Left forelimb (tissue), 1 donor: ENCODE measurements around the gene ELMOD3.
"Not testable (repeated sequence)": the region's sequence is repeated elsewhere in the genome, so short reads cannot be mapped to it uniquely, and the experiment has no call there.

Experiments
- DNase-seq: peaks from one replicate; pipeline ENCODE4 v3.0.0-alpha.2; 2018; ENCODE audit warnings: low spot score

Gene ELMOD3

DNA sequence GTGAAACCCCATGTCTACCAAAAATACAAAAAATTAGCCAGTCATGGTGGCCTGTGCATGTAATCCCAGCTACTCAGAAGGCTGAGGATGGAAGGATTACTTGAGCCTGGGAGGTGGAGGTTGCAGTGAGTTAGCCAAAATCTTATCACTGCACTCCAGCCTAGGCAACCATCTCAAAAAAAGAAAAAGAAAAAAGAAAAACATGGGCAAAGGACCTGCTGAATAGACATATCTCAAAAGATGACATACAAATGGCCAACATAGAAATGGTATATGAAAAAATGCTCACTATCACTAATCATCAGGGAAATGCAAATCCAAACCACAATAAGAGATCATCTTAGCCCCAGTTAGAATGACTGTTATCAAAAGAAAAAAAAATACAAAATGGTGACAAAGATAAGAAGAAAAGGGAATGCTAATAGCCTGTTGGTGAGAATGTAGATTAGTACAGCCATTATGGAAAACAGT lies 25.4 kb upstream of the ELMOD3 start:
- no peak for DNase-seq

DNA sequence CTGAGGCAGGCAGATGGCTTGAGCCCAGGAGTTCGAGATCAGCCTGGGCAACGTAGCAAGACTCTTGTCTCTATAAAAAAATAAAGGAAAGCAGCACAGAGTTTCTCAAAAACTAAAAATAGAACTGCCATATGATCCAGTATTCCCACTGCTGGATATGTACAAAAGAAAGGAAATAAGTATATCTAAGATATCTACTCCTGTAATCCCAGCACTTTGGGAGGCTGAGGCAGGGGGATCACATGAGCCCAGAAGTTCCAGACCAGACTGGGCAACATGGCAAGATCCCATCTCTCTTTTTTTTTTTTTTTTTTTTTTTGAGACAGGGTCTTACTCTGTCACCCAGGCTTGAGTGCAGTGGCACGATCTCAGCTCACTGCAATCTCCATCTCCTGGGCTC lies 24.9 kb upstream of the ELMOD3 start:
- DNase-seq, result not testable (repeated sequence)

DNA sequence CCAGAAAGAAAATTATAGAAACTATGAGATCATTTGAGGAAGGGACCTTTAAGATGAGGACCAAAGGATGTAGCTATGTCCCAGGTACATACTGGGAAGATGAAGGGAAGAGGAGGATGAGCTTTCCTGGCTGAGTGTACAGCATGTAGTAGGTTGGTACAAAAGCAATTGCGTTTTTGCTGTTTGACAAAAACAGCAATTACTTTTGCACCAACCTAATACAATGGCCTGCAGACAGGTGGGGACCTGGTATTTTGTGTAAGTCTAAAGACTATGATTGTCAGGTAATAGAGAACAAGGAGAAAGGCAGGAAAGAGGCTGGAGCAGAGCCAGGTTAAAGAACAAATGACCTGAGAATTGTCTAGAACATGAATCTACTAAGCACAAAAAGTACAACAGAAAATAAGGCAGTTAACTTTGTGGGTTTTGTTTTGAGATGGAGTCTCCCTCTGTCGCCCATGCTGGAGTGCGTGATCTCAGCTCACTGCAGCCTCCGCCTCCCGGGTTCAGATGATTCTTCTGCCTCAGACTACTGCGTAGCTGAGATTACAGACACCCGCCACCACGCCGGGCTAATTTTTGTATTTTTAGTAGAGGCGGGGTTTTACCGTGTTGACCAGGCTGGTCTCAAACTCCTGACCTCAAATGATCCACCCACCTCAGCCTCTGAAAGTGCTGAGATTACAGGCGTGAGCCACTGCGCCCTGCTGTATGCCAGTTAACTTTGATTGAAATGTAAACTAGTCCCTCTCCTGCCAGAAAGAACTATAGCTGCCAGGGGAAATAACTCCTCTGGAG lies 23.5 kb upstream of the ELMOD3 start:
- DNase-seq, result no peak

DNA sequence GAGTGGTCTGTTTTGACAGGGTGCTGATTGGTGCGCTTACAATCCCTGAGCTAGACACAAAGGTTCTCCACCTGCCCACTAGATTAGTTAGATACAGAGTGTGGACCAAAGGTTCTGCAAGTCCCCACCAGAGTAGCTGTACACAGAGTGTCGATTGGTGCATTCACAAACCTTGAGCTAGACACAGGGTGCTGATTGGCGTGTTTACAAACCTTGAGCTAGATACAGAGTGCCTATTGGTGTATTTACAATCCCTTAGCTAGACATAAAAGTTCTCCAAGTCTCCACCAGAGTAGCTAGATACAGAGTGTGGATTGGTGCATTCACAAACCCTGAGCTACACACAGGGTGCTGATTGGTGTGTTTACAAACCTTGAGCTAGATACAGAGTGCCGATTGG lies 20.7 kb upstream of the ELMOD3 start:
- not testable (repeated sequence) for DNase-seq

DNA sequence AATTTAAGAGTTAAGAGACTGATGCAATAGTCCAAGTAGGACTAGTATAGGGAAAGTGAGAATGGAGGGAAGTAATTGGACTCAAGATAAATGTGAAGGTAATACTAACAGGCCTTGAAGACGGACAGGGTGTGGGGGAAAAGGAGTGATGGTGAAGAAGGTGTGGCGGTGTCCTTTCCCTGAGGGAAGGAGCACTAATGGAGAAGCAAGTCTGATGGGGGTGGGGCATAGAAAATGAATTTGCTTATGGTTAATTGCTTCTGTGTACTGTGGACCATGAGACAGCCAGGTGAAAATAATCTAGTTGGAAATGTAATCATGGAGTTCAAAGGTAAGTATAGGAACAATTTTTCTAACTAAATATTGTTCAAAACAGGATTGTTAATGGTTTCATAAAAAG lies 19.6 kb upstream of the ELMOD3 start:
- no peak for DNase-seq

DNA sequence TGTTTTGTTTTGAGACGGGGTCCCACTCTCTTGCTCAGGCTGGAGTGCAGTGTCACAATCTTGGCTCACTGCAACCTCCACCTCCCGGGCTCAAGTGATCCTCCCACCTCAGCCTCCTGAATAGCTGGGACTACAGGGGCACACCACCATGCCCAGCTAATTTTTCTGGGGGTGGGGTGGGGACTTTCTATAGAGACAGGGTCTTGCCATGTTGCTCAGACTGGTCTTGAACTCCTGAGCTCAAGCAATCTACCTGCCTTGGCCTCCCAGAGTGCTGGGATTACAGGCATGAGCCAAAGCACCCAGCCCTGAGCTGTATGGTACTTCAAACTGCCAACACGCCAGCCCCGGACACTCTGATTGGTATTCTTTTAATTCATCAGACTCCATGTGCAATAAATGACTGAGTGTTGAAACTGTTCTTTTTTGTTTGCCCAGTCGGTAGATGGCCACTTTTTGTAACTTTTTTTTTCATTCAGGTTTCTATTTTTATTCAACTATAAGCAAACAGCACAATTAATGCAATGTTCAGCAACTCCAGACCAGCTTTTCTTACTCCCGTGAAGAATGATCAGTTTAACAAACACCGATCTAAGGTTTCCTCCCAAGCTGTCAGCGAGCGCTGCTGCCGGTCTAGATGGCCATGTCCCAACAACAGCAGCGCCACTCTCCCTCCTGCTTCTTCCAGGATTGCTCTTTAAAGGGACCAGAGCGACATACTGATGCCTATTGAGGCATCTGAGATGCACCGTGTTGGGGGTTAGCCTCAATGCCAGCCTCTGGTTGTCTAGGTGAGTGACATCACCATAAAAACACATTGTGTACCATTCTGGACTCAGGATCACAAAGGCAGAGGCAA lies 14.3 kb upstream of the ELMOD3 start:
- no peak for DNase-seq

DNA sequence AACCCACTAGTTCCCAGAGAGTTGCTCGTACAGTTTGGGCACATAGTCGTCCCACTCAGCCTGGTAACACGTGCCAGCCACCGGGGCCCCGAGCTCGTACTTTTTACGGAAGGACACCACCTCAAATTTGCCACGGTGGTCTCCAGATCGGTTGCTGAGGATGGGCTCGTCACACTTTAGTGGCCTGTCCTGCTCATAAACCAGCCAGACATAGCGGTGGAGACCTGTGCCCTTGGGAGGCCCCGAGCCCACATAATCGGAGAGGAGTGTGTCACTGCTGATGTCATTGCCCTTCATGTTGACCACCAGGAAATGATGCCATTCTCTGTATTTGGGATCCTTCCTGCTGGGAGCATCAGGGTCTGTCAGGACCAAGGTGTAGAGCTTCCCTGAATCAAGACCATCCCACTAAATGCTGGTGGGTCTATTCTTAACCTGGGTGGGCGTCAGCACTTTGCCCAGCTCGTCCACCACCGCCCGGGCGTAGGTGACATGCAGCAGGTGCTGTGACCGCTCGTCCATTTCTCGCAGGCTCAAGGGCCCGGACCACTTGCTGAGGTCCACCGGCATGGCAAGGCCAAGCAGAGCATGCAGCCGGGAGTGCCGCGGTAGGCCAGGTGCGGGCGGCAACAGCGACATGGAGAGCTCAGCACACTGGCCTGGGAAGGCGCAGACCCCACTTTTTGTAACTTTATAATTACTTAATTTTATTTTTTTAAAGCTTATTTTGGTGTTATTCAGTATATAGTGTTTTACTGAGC lies 13.1 kb upstream of the ELMOD3 start:
- DNase-seq, result no peak

DNA sequence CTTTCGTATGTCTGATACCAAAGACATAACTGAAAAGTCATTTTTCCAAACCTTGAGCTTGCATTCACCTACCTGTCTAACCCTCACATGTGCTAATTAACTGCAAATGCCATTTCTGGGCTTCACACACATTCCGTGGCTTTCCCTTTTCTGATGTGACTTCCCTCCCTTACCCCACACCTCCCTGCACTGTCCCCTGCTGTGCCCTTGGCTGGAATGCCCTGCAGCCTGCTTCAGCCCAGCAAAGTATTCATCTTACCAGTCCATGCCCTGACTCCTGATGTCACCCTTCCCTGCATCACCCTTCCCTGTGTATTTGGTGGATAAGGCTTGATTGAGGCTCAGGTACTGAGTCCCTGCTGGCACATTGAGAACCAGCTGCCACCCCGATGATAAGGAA lies 12.4 kb upstream of the ELMOD3 start:
- no peak for DNase-seq

DNA sequence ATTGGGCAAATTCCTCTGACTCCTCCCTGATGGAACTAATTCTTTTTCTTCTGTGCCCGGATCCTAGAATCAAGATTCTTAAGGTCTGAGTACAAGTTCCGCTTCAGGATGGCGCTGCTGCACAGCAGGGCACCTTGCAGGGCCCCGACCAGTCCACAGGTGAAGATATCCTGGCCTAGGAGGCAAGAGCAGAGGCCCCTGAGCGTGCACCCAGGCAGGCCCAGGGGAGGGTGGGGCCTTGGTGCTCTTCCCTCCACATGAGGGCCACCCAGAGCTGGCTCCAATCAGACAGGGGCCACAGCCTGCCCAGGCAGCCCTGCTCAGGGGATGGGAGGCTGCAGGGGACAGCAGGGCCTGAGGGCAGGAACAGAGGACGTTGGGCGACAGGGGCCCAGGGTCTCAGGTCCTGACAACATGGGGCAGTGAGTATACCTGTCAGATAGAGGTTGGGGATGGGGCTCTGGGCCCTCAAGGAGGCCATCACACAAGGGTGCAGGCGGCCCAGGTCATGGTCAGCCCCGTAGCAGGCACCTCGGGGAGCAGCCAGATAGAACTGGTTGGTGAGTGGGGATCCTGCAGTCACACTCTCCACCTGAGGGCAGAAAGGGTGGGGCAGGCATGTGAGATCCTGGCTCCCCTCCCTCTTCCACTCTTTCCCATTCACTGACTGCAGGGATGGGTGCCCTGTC lies 11.2 kb upstream of the ELMOD3 start:
- DNase-seq, result not testable (repeated sequence)

DNA sequence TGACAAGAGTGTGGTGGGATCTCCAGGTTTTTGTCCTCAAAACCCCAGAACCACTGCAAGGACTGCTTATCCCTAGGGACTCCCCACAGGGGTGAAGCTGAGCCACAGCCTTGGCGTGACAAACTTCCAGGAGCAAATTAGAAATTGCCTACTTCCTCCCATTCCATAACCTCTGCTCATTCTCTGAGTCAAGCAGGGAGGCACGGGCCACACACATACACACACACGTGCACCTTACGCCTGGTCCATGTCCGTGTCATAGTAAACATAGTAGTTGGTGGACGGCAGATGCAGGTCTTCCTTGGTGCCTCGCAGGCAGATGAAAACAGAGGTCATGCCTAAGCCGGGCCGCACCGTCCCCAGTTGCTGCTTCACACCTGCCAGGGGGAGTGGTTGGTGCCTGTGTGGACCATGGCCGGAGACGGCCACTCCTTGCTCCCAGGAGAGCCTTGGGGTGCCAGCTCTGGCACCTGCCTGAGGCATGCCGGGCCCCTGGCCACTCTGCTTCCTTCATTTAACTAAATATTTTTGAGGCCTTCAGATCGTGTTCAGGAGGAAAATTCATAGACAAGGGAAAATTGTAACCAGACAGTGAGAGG lies 10.1 kb upstream of the ELMOD3 start:
- DNase-seq, result no peak

DNA sequence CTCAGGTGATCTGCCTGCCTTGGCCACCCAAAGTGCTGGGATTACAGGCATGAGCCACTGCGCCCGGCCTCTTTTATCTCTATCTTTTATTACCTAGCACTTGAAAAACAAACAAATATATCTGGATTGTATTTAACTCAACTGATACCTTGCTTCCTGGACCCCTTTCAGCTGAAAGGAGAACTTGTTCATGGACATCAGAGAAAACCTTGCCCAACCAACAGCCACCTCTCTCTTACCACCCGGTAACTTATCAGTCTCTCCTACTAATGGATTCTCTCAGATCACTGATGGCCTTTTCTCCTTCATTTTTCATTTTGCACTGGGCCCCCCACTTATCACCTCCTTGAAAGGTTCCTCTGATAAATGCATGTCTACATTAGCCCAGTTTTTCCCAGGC lies 7.0 kb upstream of the ELMOD3 start:
- DNase-seq, result no peak

DNA sequence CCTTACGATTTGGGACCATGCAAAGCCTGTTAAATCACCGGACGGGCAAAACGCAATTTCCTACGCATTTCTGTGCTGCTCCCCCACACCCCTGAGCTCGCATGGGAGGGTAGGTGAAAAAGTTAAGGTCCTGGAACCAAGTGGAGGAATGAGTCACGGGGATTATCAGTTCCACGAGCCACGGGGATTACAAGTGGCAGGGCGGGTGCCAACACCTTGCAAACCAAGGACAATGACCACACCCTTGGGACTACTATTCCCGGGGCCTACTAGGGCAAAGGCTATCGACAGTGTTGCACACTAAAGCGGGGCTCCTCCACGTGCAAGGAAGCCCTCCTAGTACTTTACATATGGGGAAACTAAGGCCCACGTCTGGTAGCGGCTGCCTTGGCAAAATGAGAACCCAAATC lies 688 bp upstream of the ELMOD3 start:
- DNase-seq, result no peak

DNA sequence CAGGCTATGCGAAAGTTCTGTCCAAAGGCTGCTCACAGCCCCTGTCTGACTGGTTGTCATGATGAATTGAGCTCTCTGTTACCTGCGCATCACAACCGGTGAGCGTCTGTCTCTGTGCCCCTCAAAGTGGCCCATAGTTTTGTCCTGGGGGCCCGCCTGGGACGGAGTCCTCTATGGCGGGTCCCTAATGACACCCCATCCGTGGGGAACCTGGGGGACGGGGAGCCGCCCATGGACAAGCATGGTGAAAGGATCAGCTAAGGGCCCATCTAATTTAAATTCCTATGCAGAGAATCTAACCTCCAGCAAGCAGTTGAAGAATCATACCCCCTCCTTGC lies 473 bp downstream of the ELMOD3 start:
- no peak for DNase-seq

DNA sequence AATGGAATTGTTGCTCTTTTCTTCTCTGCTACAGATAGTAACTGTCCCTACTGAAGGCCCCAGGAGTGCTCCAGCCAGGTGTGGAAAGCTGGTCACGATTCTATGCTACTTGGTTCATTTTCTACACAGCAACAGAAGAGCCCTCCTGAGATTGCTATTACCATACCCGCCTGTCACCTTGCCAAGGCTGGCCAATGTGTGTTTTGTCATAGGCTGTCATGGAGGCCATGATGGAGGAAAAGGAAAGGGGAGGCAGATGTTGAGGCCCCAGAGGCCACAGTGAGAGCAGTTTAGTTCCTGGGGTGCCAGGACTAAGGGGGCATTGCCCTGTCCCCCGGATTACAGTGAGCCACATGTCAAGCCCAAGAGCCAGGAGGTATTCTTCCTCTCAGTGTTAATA lies 952 bp downstream of the ELMOD3 start:
- DNase-seq, result no peak

DNA sequence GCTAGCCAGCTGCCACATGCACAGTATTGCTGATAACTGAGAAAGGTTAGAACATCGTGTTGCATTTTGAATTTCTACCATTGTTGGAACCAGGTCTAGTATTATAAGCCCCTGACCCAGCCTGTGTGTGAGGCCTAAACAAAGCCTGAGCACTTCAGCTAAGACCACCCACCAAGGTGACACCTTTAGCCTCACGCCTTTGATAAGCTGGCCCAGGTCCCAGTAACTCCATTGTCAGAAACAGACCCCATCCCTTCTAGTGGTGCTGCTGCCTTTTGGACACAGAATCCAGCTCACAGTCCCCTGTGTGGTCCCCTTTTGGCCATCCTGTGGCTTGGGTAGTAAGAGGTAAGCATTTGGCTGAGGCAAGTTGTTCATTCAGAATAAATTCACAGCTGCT lies 1.6 kb downstream of the ELMOD3 start:
- DNase-seq, result no peak

DNA sequence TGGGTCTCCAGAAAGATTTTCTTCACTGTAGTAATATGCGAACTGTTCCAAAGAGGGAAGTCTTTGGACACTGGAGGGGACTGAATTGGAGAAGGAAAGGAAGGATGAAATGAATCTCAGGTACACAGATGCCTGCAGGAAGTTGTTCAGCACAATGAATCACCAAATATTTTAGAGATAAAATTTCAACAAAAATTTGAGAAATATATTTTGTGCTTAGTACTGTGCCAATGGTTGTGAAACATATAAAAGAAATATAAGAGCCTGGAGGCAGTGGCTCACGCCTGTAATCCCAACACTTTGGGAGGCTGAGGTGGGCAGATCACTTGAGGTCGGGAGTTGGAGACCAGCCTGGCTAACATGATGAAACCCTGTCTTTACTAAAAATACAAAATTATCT lies 3.2 kb downstream of the ELMOD3 start:
- DNase-seq, result no peak

DNA sequence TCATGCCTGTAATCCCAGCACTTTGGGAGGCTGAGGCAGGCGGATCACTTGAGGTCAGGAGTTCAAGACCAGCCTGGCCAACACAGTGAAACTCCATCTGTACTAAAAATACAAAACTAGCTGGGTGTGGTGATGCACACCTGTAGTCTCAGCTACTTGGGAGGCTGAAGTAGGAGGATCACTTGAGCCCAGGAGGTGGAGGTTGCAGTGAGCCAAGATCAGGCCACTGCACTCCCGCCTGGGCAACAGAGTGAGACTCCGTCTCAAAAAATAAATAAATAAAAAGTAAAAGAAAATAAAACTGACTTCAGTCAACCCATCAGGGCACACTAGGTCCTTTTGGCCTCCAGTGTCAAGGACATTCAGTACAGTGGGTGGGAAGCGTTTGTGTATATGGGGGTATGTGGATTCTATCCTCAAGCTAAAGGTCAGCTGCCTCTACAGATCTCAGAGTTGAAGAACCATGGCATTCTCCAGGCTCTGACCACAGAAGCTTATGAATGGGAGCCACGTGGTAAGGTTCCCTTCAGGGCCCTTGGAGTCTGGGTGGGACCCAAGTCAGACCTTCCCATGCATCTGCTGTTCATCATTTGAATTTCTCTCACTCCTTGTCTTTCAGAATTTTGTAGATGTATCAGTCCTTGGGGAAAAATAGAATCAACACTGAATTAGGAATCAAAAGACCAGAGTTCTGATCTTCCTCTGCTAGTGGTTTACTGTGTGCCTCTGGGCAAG lies 8.3 kb downstream of the ELMOD3 start:
- not testable (repeated sequence) for DNase-seq

DNA sequence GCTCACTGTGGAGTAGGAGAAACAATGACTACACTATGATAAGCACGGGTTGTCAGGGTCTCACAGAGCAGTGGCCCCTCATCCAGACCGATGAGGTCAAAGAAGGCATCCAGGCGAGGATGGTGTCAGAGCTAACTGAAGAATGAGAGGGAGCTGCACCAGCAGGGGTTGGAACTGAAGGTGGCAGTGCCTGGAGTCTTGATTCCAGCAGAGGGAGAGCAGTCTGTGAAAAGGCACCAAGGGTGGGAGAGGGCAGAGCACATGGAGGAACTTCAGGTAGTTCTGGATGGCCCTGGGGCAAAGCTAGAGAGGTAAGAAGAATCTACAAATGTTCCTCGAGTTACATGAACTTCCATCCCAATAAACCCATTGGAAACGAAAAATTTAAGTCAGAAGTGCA lies 12.6 kb downstream of the ELMOD3 start:
- DNase-seq, result no peak

DNA sequence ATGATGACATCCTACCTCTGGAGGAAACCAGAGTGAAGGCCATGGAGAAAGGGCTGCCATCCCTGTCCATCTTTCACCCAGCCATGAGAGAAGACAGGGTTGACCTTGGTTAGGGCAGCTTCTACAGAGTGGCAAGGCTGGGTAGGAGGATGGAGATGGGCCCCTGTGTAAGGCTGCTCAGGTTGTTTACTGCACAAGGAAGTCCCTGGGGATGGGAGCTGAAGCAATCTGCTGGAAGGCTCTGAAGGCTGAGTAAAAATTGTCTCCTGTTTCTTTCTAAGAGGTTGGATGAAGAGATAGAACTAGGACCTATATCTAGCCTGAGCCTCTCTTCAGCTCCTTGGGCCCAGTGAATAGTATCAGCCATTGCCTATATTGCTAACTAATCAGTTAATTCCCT lies 14.4 kb downstream of the ELMOD3 start:
- DNase-seq, result no peak

DNA sequence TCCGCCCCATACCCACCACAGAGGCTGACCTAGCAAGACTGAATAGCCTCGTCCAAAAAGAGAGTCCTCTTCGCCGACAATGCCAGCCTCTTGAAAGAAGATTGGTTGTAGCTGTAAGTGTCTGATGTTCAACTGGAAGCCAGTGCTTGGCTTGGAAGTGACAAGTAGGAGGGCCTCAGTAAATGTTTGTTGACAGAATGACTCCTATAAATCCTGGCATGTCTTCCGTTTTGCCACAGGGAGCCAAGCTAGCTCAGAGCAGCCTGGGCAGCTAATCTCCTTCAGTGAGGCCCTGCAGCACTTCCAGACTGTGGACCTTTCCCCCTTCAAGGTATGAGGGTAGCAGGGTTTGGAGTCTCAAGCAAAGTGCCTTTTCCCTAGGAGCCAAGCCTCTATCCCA lies 14.9 kb downstream of the ELMOD3 start:
- no peak for DNase-seq

DNA sequence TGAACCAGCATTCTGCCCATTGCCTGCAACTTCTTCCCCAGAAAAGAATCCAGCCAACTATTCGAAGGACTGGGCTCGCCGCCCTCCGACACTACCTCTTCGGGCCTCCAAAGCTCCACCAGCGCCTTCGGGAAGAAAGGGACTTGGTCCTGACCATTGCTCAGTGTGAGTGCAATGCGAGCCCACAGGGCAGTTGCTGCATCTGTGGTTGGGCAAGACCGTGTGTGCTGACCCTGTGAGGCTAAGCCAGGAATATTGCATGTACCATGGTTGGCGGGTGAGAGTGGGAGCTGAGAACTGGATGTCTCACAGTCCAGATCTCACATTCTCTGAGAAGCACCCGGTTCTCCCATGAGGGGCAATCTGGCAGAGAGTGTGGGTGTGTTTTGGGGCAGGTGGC lies 16.5 kb downstream of the ELMOD3 start:
- no peak for DNase-seq
